Activated naive CD4-positive, alpha-beta T cell treated with anti-CD3 and anti-CD28 coated beads for 36 hours (primary cell): ENCODE measurements around the gene FKBP6. TPM values are rescaled to one million over a fixed set of nuclear protein-coding genes. Genes with fewer than 3 reads are reported as not detected.
"Not testable (repeated sequence)": the region's sequence is repeated elsewhere in the genome, so short reads cannot be mapped to it uniquely, and the experiment has no call there.

Experiments
- CTCF ChIA-PET: fragments of 350-600 bp; sonication (Branson Sonifier 250); formaldehyde crosslinking; loops from one replicate; lab custom pipeline; 2021; ENCODE audit warnings: antibody characterized with exemption; lab: Charles Lee
- DNase-seq: peaks from one replicate; pipeline ENCODE4 v3.0.0-alpha.2; 2020
- H3K27ac Mint-ChIP-seq: one replicate; pipeline ENCODE4 v1.8.0; 2021; ENCODE audit warnings: mild to moderate bottlenecking, mixed read lengths
- H3K27me3 Mint-ChIP-seq: one replicate; pipeline ENCODE4 v1.8.0; 2021; ENCODE audit warnings: low read depth, mixed read lengths
- H3K36me3 Mint-ChIP-seq: one replicate; pipeline ENCODE4 v1.8.0; 2021; ENCODE audit warnings: low read depth, mixed read lengths
- H3K4me1 Mint-ChIP-seq: one replicate; pipeline ENCODE4 v1.8.0; 2021; ENCODE audit warnings: low read depth, mixed read lengths
- H3K4me3 Mint-ChIP-seq: one replicate; pipeline ENCODE4 v1.8.0; 2021; ENCODE audit warnings: mild to moderate bottlenecking, moderate library complexity, mixed read lengths
- H3K9me3 Mint-ChIP-seq: one replicate; pipeline ENCODE4 v1.8.0; 2021; ENCODE audit warnings: mixed read lengths
- intact Hi-C: fragments of 100-400 bp; cut with micrococcal nuclease; formaldehyde crosslinking; loops from one replicate; pipeline ENCODE4 v1.15.1; 2023
- total RNA-seq, 2 experiments: library from RNA; stranded (reverse); gene quantifications; one replicate each; pipeline ENCODE4 v1.2.3, GENCODE V29; 2021

FKBP6 gene
- total RNA-seq, 2 experiments from 2014 or later, result not detected

- DNase-seq, result no peak
- H3K9me3 Mint-ChIP-seq, result peaks cover 4% of the 10 kb centered on the region
- no peak overlapping the region for H3K4me3 Mint-ChIP-seq
- H3K27me3 Mint-ChIP-seq, result no peaks in the 10 kb centered on the region
- H3K27ac Mint-ChIP-seq, result no peak overlapping the region
- no peaks in the 10 kb centered on the region for H3K4me1 Mint-ChIP-seq
- CTCF ChIA-PET, result interaction anchor here (0.9 kb wide), 1 partner anchor 483 kb away, joined by 3 read pairs; no protein-coding TSS in a partner anchor
- intact Hi-C loops, result no loop called here
- no peaks in the 10 kb centered on the region for H3K36me3 Mint-ChIP-seq
Measured at GRCh38 chr7:73350306-73351068, 22.5 kb downstream of the FKBP6 start.

GRCh38 chr7:73351447-73352167 lies 23.6 kb downstream of the FKBP6 start:
- DNase-seq, result no peak
- Mint-ChIP-seq H3K4me3 (no peak overlapping the region), H3K9me3 (peaks cover 4% of the 10 kb centered on the region), H3K4me1 (no peaks in the 10 kb centered on the region), H3K27ac (no peak overlapping the region), H3K36me3 (no peaks in the 10 kb centered on the region), H3K27me3 (no peaks in the 10 kb centered on the region)
- intact Hi-C loops, result no loop called here
- CTCF ChIA-PET, result interaction anchor here (0.9 kb wide), 1 partner anchor 482 kb away, joined by 3 read pairs; no protein-coding TSS in a partner anchor

- CTCF ChIA-PET, result no interaction called here
Measured at GRCh38 chr7:73352784-73353183, 24.8 kb downstream of the FKBP6 start.

DNA sequence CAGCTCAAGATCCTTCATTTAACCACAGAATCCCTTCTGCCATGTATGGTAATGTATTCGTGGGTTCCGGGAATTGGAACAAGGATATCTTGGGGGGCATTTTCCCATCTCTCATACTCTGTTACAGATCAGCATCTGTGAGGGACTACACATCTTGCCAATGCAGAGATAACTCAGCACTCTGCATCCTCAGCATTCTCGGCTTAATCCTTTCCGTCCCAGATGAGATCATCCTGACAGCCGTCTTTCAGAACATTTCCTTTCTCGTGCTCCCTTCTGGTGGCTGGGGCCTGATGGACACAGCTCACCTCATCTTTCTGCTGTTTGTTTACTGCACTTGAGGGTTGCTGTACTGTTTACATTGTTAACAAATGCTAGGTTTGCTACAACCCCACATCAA lies 25.3 kb downstream of the FKBP6 start:
- CTCF ChIA-PET, result no interaction called here
- Mint-ChIP-seq H3K4me3 (no peak overlapping the region), H3K9me3 (peaks cover 4% of the 10 kb centered on the region), H3K4me1 (peaks cover 4% of the 10 kb centered on the region), H3K27me3 (no peaks in the 10 kb centered on the region), H3K36me3 (no peaks in the 10 kb centered on the region), H3K27ac (no peak overlapping the region)
- DNase-seq, result no peak
- intact Hi-C loops, result no loop called here

More at GRCh38 chr7:73352784-73353183, 24.8 kb downstream of the FKBP6 start:
- intact Hi-C loops, result no loop called here
- Mint-ChIP-seq H3K36me3 (no peaks in the 10 kb centered on the region), H3K4me3 (no peak overlapping the region), H3K27me3 (no peaks in the 10 kb centered on the region), H3K9me3 (peaks cover 4% of the 10 kb centered on the region), H3K27ac (no peak overlapping the region), H3K4me1 (no peaks in the 10 kb centered on the region)
- DNase-seq, result no peak

- CTCF ChIA-PET, result interaction anchor here (0.6 kb wide), 1 partner anchor 9 kb away, joined by 4 read pairs; no protein-coding TSS in a partner anchor
- Mint-ChIP-seq H3K4me3 (no peak overlapping the region), H3K9me3 (peaks cover 4% of the 10 kb centered on the region), H3K27me3 (no peaks in the 10 kb centered on the region), H3K36me3 (no peaks in the 10 kb centered on the region), H3K27ac (no peak overlapping the region), H3K4me1 (peaks cover 9% of the 10 kb centered on the region)
- intact Hi-C loops, result no loop called here
- no peak for DNase-seq
Measured at GRCh38 chr7:73354196-73354595, 26.2 kb downstream of the FKBP6 start.

GRCh38 chr7:73354821-73355220 lies 26.9 kb downstream of the FKBP6 start:
- H3K27ac Mint-ChIP-seq, result no peak overlapping the region
- H3K36me3 Mint-ChIP-seq, result no peaks in the 10 kb centered on the region
- CTCF ChIA-PET, result no interaction called here
- intact Hi-C loops, result no loop called here
- no peaks in the 10 kb centered on the region for H3K27me3 Mint-ChIP-seq
- no peak for DNase-seq
- peaks cover 13% of the 10 kb centered on the region for H3K4me1 Mint-ChIP-seq
- H3K4me3 Mint-ChIP-seq, result no peak overlapping the region
- H3K9me3 Mint-ChIP-seq, result peaks cover 4% of the 10 kb centered on the region

- Mint-ChIP-seq H3K4me3 (no peak overlapping the region), H3K36me3 (no peaks in the 10 kb centered on the region), H3K9me3 (peaks cover 4% of the 10 kb centered on the region), H3K4me1 (peaks cover 13% of the 10 kb centered on the region), H3K27ac (no peak overlapping the region), H3K27me3 (no peaks in the 10 kb centered on the region)
- CTCF ChIA-PET, result no interaction called here
- DNase-seq, result no peak
- intact Hi-C loops, result no loop called here
Measured at GRCh38 chr7:73356159-73356558, 28.2 kb downstream of the FKBP6 start.

DNA sequence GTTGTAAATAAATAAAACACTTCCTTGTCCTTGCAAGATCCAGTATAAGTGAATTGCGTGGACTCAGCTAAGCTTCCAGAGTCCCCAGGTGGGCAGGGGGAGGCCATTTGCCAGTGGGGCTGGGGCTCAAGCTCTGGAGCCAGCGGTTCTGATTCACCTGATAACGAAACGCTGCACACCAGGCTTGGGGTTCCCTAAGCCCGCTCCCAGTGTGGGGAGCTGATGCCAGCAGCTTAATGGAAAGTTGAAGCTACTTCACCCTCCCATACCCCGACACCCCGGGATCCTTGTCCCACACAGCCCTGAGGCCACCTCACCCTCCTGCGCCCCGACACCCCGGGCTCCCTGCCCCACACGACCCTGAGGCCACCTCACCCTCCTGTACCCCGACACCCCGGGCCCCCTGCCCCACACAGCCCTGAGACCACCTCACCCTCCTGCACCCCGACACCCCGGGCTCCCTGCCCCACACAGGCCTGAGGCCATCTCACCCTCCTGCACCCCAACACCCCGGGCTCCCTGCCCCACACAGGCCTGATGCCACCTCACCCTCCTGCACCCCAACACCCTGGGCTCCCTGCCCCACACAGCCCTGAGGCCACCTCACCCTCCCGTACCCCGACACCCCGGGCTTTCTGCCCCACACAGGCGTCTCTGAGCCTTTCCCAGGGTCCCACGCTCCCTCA lies 30.8 kb downstream of the FKBP6 start:
- intact Hi-C loops, result no loop called here
- Mint-ChIP-seq H3K9me3 (no peaks in the 10 kb centered on the region), H3K27ac (no peak overlapping the region), H3K27me3 (no peaks in the 10 kb centered on the region), H3K36me3 (no peaks in the 10 kb centered on the region), H3K4me1 (peaks cover 13% of the 10 kb centered on the region), H3K4me3 (no peak overlapping the region)
- DNase-seq, result no peak
- CTCF ChIA-PET, result interaction anchor here (1.0 to 1.1 kb wide), 2 partner anchors 12 to 35 kb away, joined by 3 to 7 read pairs; no protein-coding TSS in a partner anchor

- Mint-ChIP-seq H3K4me1 (peaks cover 13% of the 10 kb centered on the region), H3K4me3 (no peak overlapping the region)
- CTCF ChIA-PET, result no interaction called here
Measured at GRCh38 chr7:73359306-73359705, 31.3 kb downstream of the FKBP6 start.

DNA sequence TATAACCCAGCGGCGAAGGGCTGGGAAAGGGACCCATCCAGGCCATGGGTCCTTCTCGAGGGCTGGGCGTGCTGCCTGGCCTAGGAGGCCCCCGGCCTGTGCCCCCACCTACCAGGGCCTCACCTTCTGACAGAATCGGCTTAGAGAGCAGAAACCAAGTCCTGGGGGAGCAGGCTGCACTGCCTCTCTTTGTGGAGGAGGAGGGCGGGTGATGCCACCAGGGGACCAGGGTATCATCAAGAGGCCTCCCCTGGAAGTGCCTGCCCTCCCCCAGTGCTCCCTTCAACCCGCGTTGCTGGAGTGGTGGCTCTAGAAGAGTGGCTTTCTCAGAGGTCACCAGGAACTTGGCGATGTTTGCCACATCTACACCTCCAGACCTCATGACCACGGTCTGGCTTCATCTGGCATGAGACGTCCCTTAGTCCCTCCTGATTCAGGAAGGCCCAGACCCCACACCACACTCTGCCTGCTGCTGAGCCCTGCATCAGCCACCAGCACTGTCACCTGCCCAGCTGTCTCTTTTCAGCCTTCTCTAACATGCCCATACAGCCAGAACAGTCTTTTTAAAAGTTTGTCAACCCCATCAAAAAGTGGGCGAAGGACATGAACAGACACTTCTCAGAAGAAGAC lies 31.9 kb downstream of the FKBP6 start:
- Mint-ChIP-seq H3K27me3 (no peaks in the 10 kb centered on the region), H3K4me3 (no peak overlapping the region), H3K4me1 (peaks cover 13% of the 10 kb centered on the region), H3K9me3 (no peaks in the 10 kb centered on the region), H3K27ac (no peak overlapping the region), H3K36me3 (no peaks in the 10 kb centered on the region)
- CTCF ChIA-PET, result no interaction called here
- DNase-seq, result no peak
- intact Hi-C loops, result no loop called here

More at GRCh38 chr7:73359306-73359705, 31.3 kb downstream of the FKBP6 start:
- Mint-ChIP-seq H3K27ac (no peak overlapping the region), H3K36me3 (no peaks in the 10 kb centered on the region), H3K9me3 (no peaks in the 10 kb centered on the region), H3K27me3 (no peaks in the 10 kb centered on the region)
- DNase-seq, result no peak
- intact Hi-C loops, result no loop called here

DNA sequence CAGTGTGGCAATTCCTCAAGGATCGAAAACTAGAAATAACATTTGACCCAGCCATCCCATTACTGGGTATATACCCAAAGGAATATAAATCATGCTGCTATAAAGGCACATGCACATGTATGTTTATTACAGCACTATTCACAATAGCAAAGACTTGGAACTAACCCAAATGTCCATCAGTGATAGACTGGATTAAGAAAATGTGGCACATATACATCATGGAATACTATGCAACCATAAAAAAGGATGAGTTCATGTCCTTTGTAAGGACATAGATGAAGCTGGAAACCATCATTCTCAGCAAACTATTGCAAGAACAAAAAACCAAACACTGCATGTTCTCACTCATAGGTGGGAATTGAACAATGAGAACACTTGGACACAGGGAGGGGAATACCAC lies 32.6 kb downstream of the FKBP6 start:
- intact Hi-C loops, H3K36me3 Mint-ChIP-seq, DNase-seq, H3K4me3 Mint-ChIP-seq, CTCF ChIA-PET, H3K27me3 Mint-ChIP-seq, H3K27ac Mint-ChIP-seq, H3K9me3 Mint-ChIP-seq: not testable (repeated sequence)
- peaks cover 13% of the 10 kb centered on the region for H3K4me1 Mint-ChIP-seq
